ENCODE measurements around the gene SEMA4F.

The SEMA4F gene

GRCh38 chr2:74707837-74708236, 53.8 kb downstream of the SEMA4F start:
- no peak for DNase-seq
- TF ChIP-seq GATA1 (IDR thresholded peaks at IDR 0.05; ENCODE audit: low read depth, low read length) (no peak), POLR2A (IDR thresholded peaks at IDR 0.05; ENCODE audit: low read length) (no peak)

- DNase-seq: no peak
- TF ChIP-seq POLR2A (IDR thresholded peaks at IDR 0.05; ENCODE audit: low read length): no peak
- no peak for TF ChIP-seq GATA1 (IDR thresholded peaks at IDR 0.05; ENCODE audit: low read depth, low read length)
These were observed 54.2 kb downstream of the SEMA4F start for GRCh38 chr2:74708296-74708695.

- no peak for DNase-seq
- no peak for TF ChIP-seq POLR2A (IDR thresholded peaks at IDR 0.05; ENCODE audit: low read length)
- TF ChIP-seq GATA1 (IDR thresholded peaks at IDR 0.05; ENCODE audit: low read depth, low read length): no peak
These were observed 54.8 kb downstream of the SEMA4F start for GRCh38 chr2:74708883-74709282.

GRCh38 chr2:74712223-74713053, 58.4 kb downstream of the SEMA4F start:
- TF ChIP-seq POLR2A (IDR thresholded peaks at IDR 0.05; ENCODE audit: low read length) (no peak), GATA1 (IDR thresholded peaks at IDR 0.05; ENCODE audit: low read depth, low read length) (no peak)

GRCh38 chr2:74714691-74715080, 60.6 kb downstream of the SEMA4F start:
- no peak for TF ChIP-seq GATA1 (IDR thresholded peaks at IDR 0.05; ENCODE audit: low read depth, low read length)
- TF ChIP-seq POLR2A (IDR thresholded peaks at IDR 0.05; ENCODE audit: low read length): no peak
- DNase-seq: no peak

More at GRCh38 chr2:74712223-74713053, 58.4 kb downstream of the SEMA4F start:
- no peak for DNase-seq

GRCh38 chr2:74715081-74715791, 61.2 kb downstream of the SEMA4F start:
- TF ChIP-seq POLR2A (IDR thresholded peaks at IDR 0.05; ENCODE audit: low read length) (no peak), GATA1 (IDR thresholded peaks at IDR 0.05; ENCODE audit: low read depth, low read length) (no peak)
- peak; percentile 70 to 79 for DNase-seq

GRCh38 chr2:74715880-74716279, 61.8 kb downstream of the SEMA4F start:
- DNase-seq: no peak
- TF ChIP-seq GATA1 (IDR thresholded peaks at IDR 0.05; ENCODE audit: low read depth, low read length): no peak
- TF ChIP-seq POLR2A (IDR thresholded peaks at IDR 0.05; ENCODE audit: low read length): no peak

GRCh38 chr2:74719066-74719465, 65.0 kb downstream of the SEMA4F start:
- no peak for TF ChIP-seq POLR2A (IDR thresholded peaks at IDR 0.05; ENCODE audit: low read length)
- TF ChIP-seq GATA1 (IDR thresholded peaks at IDR 0.05; ENCODE audit: low read depth, low read length): no peak
- no peak for DNase-seq

- DNase-seq: no peak
These were observed 67.3 kb downstream of the SEMA4F start for GRCh38 chr2:74721316-74721715.

GRCh38 chr2:74724496-74724895, 70.4 kb downstream of the SEMA4F start:
- no peak for DNase-seq
- no peak for TF ChIP-seq POLR2A (IDR thresholded peaks at IDR 0.05; ENCODE audit: low read length)
- TF ChIP-seq GATA1 (IDR thresholded peaks at IDR 0.05; ENCODE audit: low read depth, low read length): no peak

More at GRCh38 chr2:74721316-74721715, 67.3 kb downstream of the SEMA4F start:
- TF ChIP-seq POLR2A (IDR thresholded peaks at IDR 0.05; ENCODE audit: low read length) (no peak), GATA1 (IDR thresholded peaks at IDR 0.05; ENCODE audit: low read depth, low read length) (no peak)

GRCh38 chr2:74725287-74725686, 71.2 kb downstream of the SEMA4F start:
- TF ChIP-seq POLR2A (IDR thresholded peaks at IDR 0.05; ENCODE audit: low read length) (no peak), GATA1 (IDR thresholded peaks at IDR 0.05; ENCODE audit: low read depth, low read length) (no peak)
- no peak for DNase-seq

GRCh38 chr2:74728842-74729241, 74.8 kb downstream of the SEMA4F start:
- TF ChIP-seq GATA1 (IDR thresholded peaks at IDR 0.05; ENCODE audit: low read depth, low read length): no peak
- no peak for TF ChIP-seq POLR2A (IDR thresholded peaks at IDR 0.05; ENCODE audit: low read length)
- DNase-seq: no peak

GRCh38 chr2:74730530-74730929, 76.5 kb downstream of the SEMA4F start:
- DNase-seq: no peak
- no peak for TF ChIP-seq POLR2A (IDR thresholded peaks at IDR 0.05; ENCODE audit: low read length)
- no peak for TF ChIP-seq GATA1 (IDR thresholded peaks at IDR 0.05; ENCODE audit: low read depth, low read length)
